COLO668 (cell line): ENCODE data around the gene TMEM247.
"Not testable (repeated sequence)": the region's sequence is repeated elsewhere in the genome, so short reads cannot be mapped to it uniquely, and the experiment has no call there.

Experiments
- DNase-seq: peaks from one replicate; lab custom pipeline; 2025; ENCODE audit not compliant: unreplicated experiment; lab: John Stamatoyannopoulos, UW

Gene TMEM247

GRCh38 chr2:46509804-46510203, 30.4 kb downstream of the TMEM247 start:
- no peak for DNase-seq

- no peak for DNase-seq
Measured at GRCh38 chr2:46510598-46511177, 31.3 kb downstream of the TMEM247 start.

- no peak for DNase-seq
Measured at GRCh38 chr2:46512185-46512584, 32.8 kb downstream of the TMEM247 start.

GRCh38 chr2:46514738-46515137, 35.4 kb downstream of the TMEM247 start:
- DNase-seq, result no peak

- DNase-seq, result no peak
Measured at GRCh38 chr2:46517485-46517884, 38.1 kb downstream of the TMEM247 start.

- no peak for DNase-seq
Measured at GRCh38 chr2:46518861-46519260, 39.5 kb downstream of the TMEM247 start.

- no peak for DNase-seq
Measured at GRCh38 chr2:46519265-46519664, 39.9 kb downstream of the TMEM247 start.

- no peak for DNase-seq
Measured at GRCh38 chr2:46520130-46520711, 40.9 kb downstream of the TMEM247 start.

GRCh38 chr2:46521215-46521683, 41.9 kb downstream of the TMEM247 start:
- DNase-seq, result no peak

- not testable (repeated sequence) for DNase-seq
Measured at GRCh38 chr2:46522385-46522784, 43.0 kb downstream of the TMEM247 start.

- DNase-seq, result no peak
Measured at GRCh38 chr2:46525522-46526155, 46.3 kb downstream of the TMEM247 start.

GRCh38 chr2:46528880-46529279, 49.5 kb downstream of the TMEM247 start:
- DNase-seq, result no peak

GRCh38 chr2:46530639-46531038, 51.3 kb downstream of the TMEM247 start:
- DNase-seq, result no peak

- DNase-seq, result no peak
Measured at GRCh38 chr2:46531863-46532262, 52.5 kb downstream of the TMEM247 start.
